Coronary artery (tissue), 2 donors: Measurements from ENCODE around the gene EML4.

Experiments used
- DNase-seq: peaks from one replicate; pipeline ENCODE4 v3.0.0-alpha.2; 2017; ENCODE audit warnings: low spot score
- H3K27ac ChIP-seq, 2 donors: fragments of 200-600 bp; sonication (generic); one replicate each; pipeline ENCODE4 v1.5.1; 2016 to 2019
- H3K4me3 ChIP-seq: fragments of 200-600 bp; sonication (generic); 2 replicates; pipeline ENCODE4 v1.5.1; 2016; ENCODE audit warnings: mild to moderate bottlenecking, moderate library complexity
- TF ChIP-seq, protein P1 (sequence below): fragments of 200-600 bp; sonication (generic); IDR thresholded peaks from one replicate; pipeline ENCODE4 v1.5.1; 2019; ENCODE audit warnings: antibody characterized with exemption

The EML4 gene

DNA sequence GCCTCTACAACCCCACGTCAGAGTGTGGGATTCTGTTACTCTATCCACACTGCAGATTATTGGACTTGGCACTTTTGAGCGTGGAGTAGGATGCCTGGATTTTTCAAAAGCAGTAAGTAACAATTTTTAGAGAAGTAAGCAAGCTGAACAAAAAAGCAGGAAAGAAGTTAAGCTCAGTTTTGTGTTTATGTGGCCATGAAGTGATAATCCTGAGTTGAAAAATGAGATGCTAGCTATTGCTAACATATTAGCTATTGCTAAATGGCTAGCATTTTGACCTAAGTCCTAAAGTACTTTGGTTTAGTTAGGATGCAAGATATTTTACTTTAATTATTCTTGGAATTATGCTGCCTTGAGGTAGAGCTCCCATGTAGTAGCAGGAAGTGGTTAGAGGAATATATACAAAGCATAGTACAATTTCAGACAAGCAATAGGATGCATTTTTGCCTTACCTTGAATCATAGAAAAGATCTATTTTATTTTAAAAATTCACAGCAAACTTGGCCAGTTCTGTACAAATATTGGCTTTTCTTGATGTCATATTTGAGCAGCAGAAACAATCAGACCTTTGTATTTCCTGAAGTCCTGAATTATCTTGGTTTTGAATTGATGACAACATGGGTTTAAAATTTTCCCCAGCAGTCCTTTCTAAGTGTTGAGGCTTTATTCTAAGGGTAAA, 117.3 kb downstream of the EML4 start:
- no peak for DNase-seq
- Histone ChIP-seq H3K27ac (no peak overlapping the region), H3K4me3 (no peak overlapping the region)
- TF ChIP-seq, protein P1, sequence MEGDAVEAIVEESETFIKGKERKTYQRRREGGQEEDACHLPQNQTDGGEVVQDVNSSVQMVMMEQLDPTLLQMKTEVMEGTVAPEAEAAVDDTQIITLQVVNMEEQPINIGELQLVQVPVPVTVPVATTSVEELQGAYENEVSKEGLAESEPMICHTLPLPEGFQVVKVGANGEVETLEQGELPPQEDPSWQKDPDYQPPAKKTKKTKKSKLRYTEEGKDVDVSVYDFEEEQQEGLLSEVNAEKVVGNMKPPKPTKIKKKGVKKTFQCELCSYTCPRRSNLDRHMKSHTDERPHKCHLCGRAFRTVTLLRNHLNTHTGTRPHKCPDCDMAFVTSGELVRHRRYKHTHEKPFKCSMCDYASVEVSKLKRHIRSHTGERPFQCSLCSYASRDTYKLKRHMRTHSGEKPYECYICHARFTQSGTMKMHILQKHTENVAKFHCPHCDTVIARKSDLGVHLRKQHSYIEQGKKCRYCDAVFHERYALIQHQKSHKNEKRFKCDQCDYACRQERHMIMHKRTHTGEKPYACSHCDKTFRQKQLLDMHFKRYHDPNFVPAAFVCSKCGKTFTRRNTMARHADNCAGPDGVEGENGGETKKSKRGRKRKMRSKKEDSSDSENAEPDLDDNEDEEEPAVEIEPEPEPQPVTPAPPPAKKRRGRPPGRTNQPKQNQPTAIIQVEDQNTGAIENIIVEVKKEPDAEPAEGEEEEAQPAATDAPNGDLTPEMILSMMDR, result no peak

GRCh38 chr2:42288811-42289210, 119.7 kb downstream of the EML4 start:
- no peak for DNase-seq
- TF ChIP-seq, protein P1, result no peak
- H3K27ac ChIP-seq, result no peak overlapping the region
- H3K4me3 ChIP-seq, result no peak overlapping the region

DNA sequence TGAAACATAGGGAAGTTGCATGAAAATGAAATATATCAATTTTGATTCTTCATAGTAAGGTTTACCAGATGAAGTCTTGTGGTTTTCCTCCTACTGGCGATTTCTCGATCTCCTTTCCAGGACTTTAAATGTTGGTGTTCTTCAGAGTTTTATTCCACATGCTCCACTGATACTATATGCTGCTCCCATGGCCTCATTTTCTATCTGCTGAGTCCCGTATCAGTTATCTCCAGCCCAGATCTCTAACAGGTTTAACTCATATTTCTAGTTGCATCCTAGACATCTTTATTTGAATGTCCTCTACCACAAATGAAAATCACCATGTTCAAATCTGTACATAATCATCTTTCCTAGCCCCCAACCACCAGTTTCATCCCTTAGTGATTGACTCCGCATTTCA, 120.1 kb downstream of the EML4 start:
- TF ChIP-seq, protein P1, result no peak
- H3K4me3 ChIP-seq, result no peak overlapping the region
- H3K27ac ChIP-seq, result no peak overlapping the region
- DNase-seq, result no peak

- Histone ChIP-seq H3K4me3 (no peak overlapping the region), H3K27ac (no peak overlapping the region)
- TF ChIP-seq, protein P1, result no peak
- DNase-seq, result no peak
These were observed 120.9 kb downstream of the EML4 start for GRCh38 chr2:42290005-42290404.

GRCh38 chr2:42293019-42293418, 123.9 kb downstream of the EML4 start:
- TF ChIP-seq, protein P1, result no peak
- Histone ChIP-seq H3K27ac (no peak overlapping the region), H3K4me3 (no peak overlapping the region)
- no peak for DNase-seq

DNA sequence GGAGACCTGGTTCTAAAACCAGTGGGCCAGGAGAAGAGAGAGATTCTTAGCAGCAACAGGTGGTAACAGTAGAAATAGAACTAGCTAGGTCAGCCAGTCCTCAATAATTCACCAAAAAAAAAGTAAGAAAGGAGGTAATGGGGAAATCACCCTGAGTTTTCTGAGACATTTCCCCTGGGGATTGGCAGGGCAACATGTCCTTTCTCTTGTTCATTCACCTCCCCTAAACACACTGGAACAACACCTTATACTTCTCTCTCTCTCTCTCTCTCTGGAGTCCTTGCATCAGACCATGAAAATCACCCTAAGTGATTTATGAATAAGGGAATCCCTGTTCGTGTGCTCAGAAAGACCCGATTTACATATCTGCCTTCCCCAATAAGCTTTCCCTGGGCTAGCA, 127.1 kb downstream of the EML4 start:
- no peak for DNase-seq
- Histone ChIP-seq H3K27ac (no peak overlapping the region), H3K4me3 (no peak overlapping the region)
- TF ChIP-seq, protein P1, result no peak

DNA sequence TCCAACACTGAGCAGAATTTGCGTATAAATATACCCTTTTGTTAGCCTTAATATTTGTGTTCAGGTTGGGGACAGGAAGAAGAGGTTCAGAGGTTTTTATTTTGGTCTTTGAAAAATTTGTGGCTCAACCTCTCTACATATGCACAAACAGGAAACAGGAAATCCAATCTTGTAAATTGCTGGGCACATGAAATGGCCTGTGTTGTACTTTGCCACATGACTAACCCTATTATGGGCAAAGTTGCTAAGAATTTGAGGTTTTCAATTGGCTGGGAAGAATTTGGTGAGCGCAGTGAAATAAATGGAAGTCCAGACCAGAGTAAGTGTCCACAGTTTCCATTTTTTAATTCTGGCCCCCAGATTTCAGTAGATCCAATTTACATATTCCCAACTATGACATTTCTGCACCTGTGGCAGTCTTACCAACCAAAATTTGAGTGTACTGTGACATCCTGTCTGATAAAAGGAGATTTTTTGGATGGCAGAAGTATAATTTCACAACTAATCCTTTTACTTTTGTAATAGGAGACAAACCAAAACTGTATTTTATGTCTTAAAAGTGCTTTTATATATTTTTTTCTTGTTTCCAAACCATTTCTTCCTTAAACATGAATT, 128.3 kb downstream of the EML4 start:
- no peak for DNase-seq
- no peak overlapping the region for H3K4me3 ChIP-seq
- TF ChIP-seq, protein P1, result no peak
- H3K27ac ChIP-seq, result no peak overlapping the region
